Neutrophil (primary cell): ENCODE results near the gene SPDEF.

Experiments
- H3K27ac ChIP-seq: fragments of 200-600 bp; sonication (generic); 2 replicates; pipeline ENCODE4 v1.5.1; 2016; ENCODE audit warnings: mild to moderate bottlenecking, moderate library complexity
- H3K27me3 ChIP-seq: fragments of 200-600 bp; sonication (generic); 2 replicates; pipeline ENCODE4 v1.6.0; 2016; ENCODE audit warnings: mild to moderate bottlenecking
- H3K36me3 ChIP-seq: fragments of 200-600 bp; sonication (generic); 2 replicates; pipeline ENCODE4 v1.5.1; 2017
- H3K4me1 ChIP-seq, 2 experiments: fragments of 200-600 bp in 1 of 2; sonication (generic) in 1 of 2; 1 replicate in 1 of 2; 2 replicates in 1 of 2; pipeline versions ENCODE4 v1.5.1 to v1.6.1; 2013 to 2016; ENCODE audit warnings: low read depth in 1 of 2, low read length in 1 of 2, mild to moderate bottlenecking in 1 of 2, moderate library complexity in 1 of 2; ENCODE audit not compliant: control insufficient read depth in 1 of 2, insufficient read depth in 1 of 2
- H3K4me3 ChIP-seq, 2 experiments: fragments of 200-600 bp in 1 of 2; sonication (generic) in 1 of 2; 1 replicate in 1 of 2; 2 replicates in 1 of 2; pipeline ENCODE4 v1.5.1; 2013 to 2016; ENCODE audit warnings: low read depth in 1 of 2, low read length in 1 of 2, mild to moderate bottlenecking in 1 of 2, moderate library complexity in 1 of 2
- H3K9me3 ChIP-seq: fragments of 200-600 bp; sonication (generic); 2 replicates; pipeline ENCODE4 v1.5.1; 2016
- CTCF ChIP-seq: fragments of 200-600 bp; sonication (generic); IDR thresholded peaks from 2 replicates; pipeline ENCODE4 v1.5.1; 2016; ENCODE audit warnings: antibody characterized with exemption

SPDEF gene

GRCh38 chr6:34553146-34553545 is 3.0 kb downstream of the SPDEF start:
- Histone ChIP-seq H3K9me3 (no peaks in the 10 kb centered on the region), H3K27ac (no peak overlapping the region), H3K4me1 (no peaks in the 10 kb centered on the region), H3K27me3 (peaks cover 9% of the 10 kb centered on the region), H3K4me3 (no peak overlapping the region), H3K36me3 (no peaks in the 10 kb centered on the region)
- TF ChIP-seq CTCF, result no peak

- Histone ChIP-seq H3K4me1 (no peaks in the 10 kb centered on the region), H3K27me3 (peaks cover 9% of the 10 kb centered on the region), H3K9me3 (no peaks in the 10 kb centered on the region), H3K4me3 (no peak overlapping the region), H3K27ac (no peak overlapping the region), H3K36me3 (no peaks in the 10 kb centered on the region)
- no peak for TF ChIP-seq CTCF
These were observed 3.5 kb downstream of the SPDEF start for GRCh38 chr6:34552620-34553019.

- Histone ChIP-seq H3K27ac (no peak overlapping the region), H3K27me3 (peaks cover 9% of the 10 kb centered on the region), H3K9me3 (no peaks in the 10 kb centered on the region), H3K4me3 (no peak overlapping the region), H3K36me3 (no peaks in the 10 kb centered on the region), H3K4me1 (no peaks in the 10 kb centered on the region)
- no peak for TF ChIP-seq CTCF
These were observed 4.4 kb downstream of the SPDEF start for GRCh38 chr6:34551720-34552119.

- no peak for TF ChIP-seq CTCF
These were observed 6.3 kb downstream of the SPDEF start for GRCh38 chr6:34549804-34550202.

GRCh38 chr6:34549026-34549803 is 6.9 kb downstream of the SPDEF start:
- no peaks in the 10 kb centered on the region for H3K36me3 ChIP-seq
- no peaks in the 10 kb centered on the region for H3K9me3 ChIP-seq
- no peaks in the 10 kb centered on the region for H3K4me1 ChIP-seq
- H3K27ac ChIP-seq, result no peak overlapping the region
- no peak for TF ChIP-seq CTCF
- peaks cover 9% of the 10 kb centered on the region for H3K27me3 ChIP-seq
- H3K4me3 ChIP-seq, result no peak overlapping the region

More at GRCh38 chr6:34549804-34550202, 6.3 kb downstream of the SPDEF start:
- no peaks in the 10 kb centered on the region for H3K4me1 ChIP-seq
- H3K27me3 ChIP-seq, result peaks cover 9% of the 10 kb centered on the region
- H3K27ac ChIP-seq, result no peak overlapping the region
- H3K4me3 ChIP-seq, result no peak overlapping the region
- no peaks in the 10 kb centered on the region for H3K36me3 ChIP-seq
- no peaks in the 10 kb centered on the region for H3K9me3 ChIP-seq
